Measurements from ENCODE around the gene ENTPD8.
A peak's percentile ranks its signal among the peaks of the same experiment; 100 is the strongest.

ENTPD8 gene

GRCh38 chr9:137487454-137488326, 46.5 kb upstream of the ENTPD8 start:
- 89% methylated on average over 41 of the region's 41 CpGs for WGBS
- H4K91ac ChIP-seq (ENCODE audit: low read length) = no peak overlapping the region
- peaks cover 3 to 5% of the 10 kb centered on the region in 2 experiments for H3K36me3 ChIP-seq (ENCODE audit: control insufficient read depth in 1 of 2, insufficient read depth in 2 of 2, low read depth in 1 of 2, low read length in 2 of 2)
- no peak overlapping the region for H2BK12ac ChIP-seq (ENCODE audit: low read length in 2 of 2)
- H3K9ac ChIP-seq (ENCODE audit: low read length) = no peak overlapping the region
- no peaks in the 10 kb centered on the region for H3K79me1 ChIP-seq (replicated peaks; ENCODE audit: low read length, poor library complexity, severe bottlenecking)
- no peak overlapping the region for H2BK15ac ChIP-seq (ENCODE audit: low read depth, poor library complexity, severe bottlenecking)
- H3K27me3 ChIP-seq (ENCODE audit: control insufficient read depth in 1 of 2, insufficient read depth in 1 of 2, low read length in 2 of 2) = no peaks in the 10 kb centered on the region
- H3K4ac ChIP-seq (ENCODE audit: low read depth in 1 of 2, low read length in 2 of 2) = no peak overlapping the region
- H3K4me2 ChIP-seq (ENCODE audit: low read length, poor library complexity, severe bottlenecking) = no peak overlapping the region
- no peak overlapping the region for H3K23ac ChIP-seq (ENCODE audit: low read length in 2 of 2)
- no peaks in the 10 kb centered on the region for H3K9me3 ChIP-seq (ENCODE audit: control insufficient read depth, low read length)
- H3K18ac ChIP-seq (ENCODE audit: low read depth in 1 of 2, low read length in 2 of 2) = no peak overlapping the region
- no peaks in the 10 kb centered on the region for H3K4me1 ChIP-seq (ENCODE audit: control insufficient read depth, insufficient read depth, low read depth, low read length)
- H3K27ac ChIP-seq (ENCODE audit: low read length, poor library complexity, severe bottlenecking) = no peak overlapping the region
- no peak for DNase-seq
- H2AK5ac ChIP-seq (ENCODE audit: low read length, severe bottlenecking) = no peak overlapping the region
- no peak overlapping the region for H2AFZ ChIP-seq (ENCODE audit: low read depth, low read length)
- no peak overlapping the region for H3K4me3 ChIP-seq (ENCODE audit: insufficient read depth in 1 of 2, low read depth in 1 of 2, low read length in 2 of 2)
- H3K14ac ChIP-seq (ENCODE audit: low read length in 2 of 2) = no peak overlapping the region
- no peak overlapping the region for H2BK5ac ChIP-seq (ENCODE audit: low read depth, low read length, poor library complexity, severe bottlenecking)
- no peak overlapping the region for H2BK120ac ChIP-seq (ENCODE audit: low read depth, low read length)
- no peak overlapping the region for H4K8ac ChIP-seq (ENCODE audit: low read length)

GRCh38 chr9:137486545-137487453, 45.6 kb upstream of the ENTPD8 start:
- Histone ChIP-seq H2BK12ac (ENCODE audit: low read length in 2 of 2) (no peak overlapping the region), H3K4me2 (ENCODE audit: low read length, poor library complexity, severe bottlenecking) (no peak overlapping the region), H2BK120ac (ENCODE audit: low read depth, low read length) (no peak overlapping the region), H3K9me3 (ENCODE audit: control insufficient read depth, low read length) (no peaks in the 10 kb centered on the region), H3K23ac (ENCODE audit: low read length in 2 of 2) (no peak overlapping the region), H3K79me1 (replicated peaks; ENCODE audit: low read length, poor library complexity, severe bottlenecking) (no peaks in the 10 kb centered on the region), H3K36me3 (ENCODE audit: control insufficient read depth in 1 of 2, insufficient read depth in 2 of 2, low read depth in 1 of 2, low read length in 2 of 2) (peaks cover 3 to 5% of the 10 kb centered on the region in 2 experiments), H2BK15ac (ENCODE audit: low read depth, poor library complexity, severe bottlenecking) (no peak overlapping the region), H3K27me3 (ENCODE audit: control insufficient read depth in 1 of 2, insufficient read depth in 1 of 2, low read length in 2 of 2) (no peaks in the 10 kb centered on the region), H3K4ac (ENCODE audit: low read depth in 1 of 2, low read length in 2 of 2) (no peak overlapping the region), H4K91ac (ENCODE audit: low read length) (peak overlapping the region; percentile 18), H2AK5ac (ENCODE audit: low read length, severe bottlenecking) (no peak overlapping the region), H2AFZ (ENCODE audit: low read depth, low read length) (no peak overlapping the region), H3K14ac (ENCODE audit: low read length in 2 of 2) (no peak overlapping the region), H4K8ac (ENCODE audit: low read length) (no peak overlapping the region), H3K9ac (ENCODE audit: low read length) (no peak overlapping the region), H3K18ac (ENCODE audit: low read depth in 1 of 2, low read length in 2 of 2) (no peak overlapping the region), H3K4me3 (ENCODE audit: insufficient read depth in 1 of 2, low read depth in 1 of 2, low read length in 2 of 2) (no peak overlapping the region), H2BK5ac (ENCODE audit: low read depth, low read length, poor library complexity, severe bottlenecking) (no peak overlapping the region), H3K27ac (ENCODE audit: low read length, poor library complexity, severe bottlenecking) (no peak overlapping the region), H3K4me1 (ENCODE audit: control insufficient read depth, insufficient read depth, low read depth, low read length) (peaks cover 8% of the 10 kb centered on the region)
- no peak for DNase-seq
- WGBS = 91% methylated on average over 34 of the region's 35 CpGs

GRCh38 chr9:137486141-137486490, 45.0 kb upstream of the ENTPD8 start:
- Histone ChIP-seq H2AFZ (ENCODE audit: low read depth, low read length) (no peak overlapping the region), H2BK5ac (ENCODE audit: low read depth, low read length, poor library complexity, severe bottlenecking) (no peak overlapping the region), H3K23ac (ENCODE audit: low read length in 2 of 2) (no peak overlapping the region), H3K9ac (ENCODE audit: low read length) (no peak overlapping the region), H3K4me3 (ENCODE audit: insufficient read depth in 1 of 2, low read depth in 1 of 2, low read length in 2 of 2) (no peak overlapping the region), H3K79me1 (replicated peaks; ENCODE audit: low read length, poor library complexity, severe bottlenecking) (no peaks in the 10 kb centered on the region), H3K9me3 (ENCODE audit: control insufficient read depth, low read length) (no peaks in the 10 kb centered on the region), H2AK5ac (ENCODE audit: low read length, severe bottlenecking) (no peak overlapping the region), H3K4me1 (ENCODE audit: control insufficient read depth, insufficient read depth, low read depth, low read length) (peaks cover 8% of the 10 kb centered on the region), H2BK15ac (ENCODE audit: low read depth, poor library complexity, severe bottlenecking) (no peak overlapping the region), H4K8ac (ENCODE audit: low read length) (no peak overlapping the region), H3K4ac (ENCODE audit: low read depth in 1 of 2, low read length in 2 of 2) (peak overlapping the region in 1 of 2 experiments; percentile 19), H3K14ac (ENCODE audit: low read length in 2 of 2) (peak overlapping the region in 1 of 2 experiments; percentile 35), H3K27me3 (ENCODE audit: control insufficient read depth in 1 of 2, insufficient read depth in 1 of 2, low read length in 2 of 2) (no peaks in the 10 kb centered on the region), H4K91ac (ENCODE audit: low read length) (no peak overlapping the region), H3K36me3 (ENCODE audit: control insufficient read depth in 1 of 2, insufficient read depth in 2 of 2, low read depth in 1 of 2, low read length in 2 of 2) (peaks cover 3 to 5% of the 10 kb centered on the region in 2 experiments), H3K4me2 (ENCODE audit: low read length, poor library complexity, severe bottlenecking) (no peak overlapping the region), H3K18ac (ENCODE audit: low read depth in 1 of 2, low read length in 2 of 2) (no peak overlapping the region), H3K27ac (ENCODE audit: low read length, poor library complexity, severe bottlenecking) (no peak overlapping the region), H2BK120ac (ENCODE audit: low read depth, low read length) (no peak overlapping the region), H2BK12ac (ENCODE audit: low read length in 2 of 2) (no peak overlapping the region)
- 97% methylated on average over 11 of the region's 15 CpGs for WGBS
- DNase-seq = no peak

All from mesenchymal stem cell (in vitro differentiated cells and primary cell).